ENCODE measurements around the gene ZNF423. TPM values are rescaled to one million over a fixed set of nuclear protein-coding genes. Genes with fewer than 3 reads are reported as not detected.

The ZNF423 gene
- total and polyA plus RNA-seq, 7 donors, result 2.3 to 30.7 (median 14.4) TPM

GRCh38 chr16:49663081-49664065 is 192.5 kb downstream of the ZNF423 start:
- peak in 1 of 4 donors; percentile 7 for ATAC-seq
- Histone ChIP-seq H3K4me1 (peaks cover 45% of the 10 kb centered on the region), H3K27me3 (ENCODE audit: insufficient read depth in 3 of 3, low read length in 2 of 3) (no peaks in the 10 kb centered on the region), H3K27ac (peak overlapping the region; percentile 41), H3K4me3 (peak overlapping the region; percentile 49), H3K36me3 (ENCODE audit: insufficient read depth in 1 of 2, low read depth in 1 of 2) (no peaks in the 10 kb centered on the region), H3K9me3 (no peaks in the 10 kb centered on the region)
- TF ChIP-seq, protein P1, sequence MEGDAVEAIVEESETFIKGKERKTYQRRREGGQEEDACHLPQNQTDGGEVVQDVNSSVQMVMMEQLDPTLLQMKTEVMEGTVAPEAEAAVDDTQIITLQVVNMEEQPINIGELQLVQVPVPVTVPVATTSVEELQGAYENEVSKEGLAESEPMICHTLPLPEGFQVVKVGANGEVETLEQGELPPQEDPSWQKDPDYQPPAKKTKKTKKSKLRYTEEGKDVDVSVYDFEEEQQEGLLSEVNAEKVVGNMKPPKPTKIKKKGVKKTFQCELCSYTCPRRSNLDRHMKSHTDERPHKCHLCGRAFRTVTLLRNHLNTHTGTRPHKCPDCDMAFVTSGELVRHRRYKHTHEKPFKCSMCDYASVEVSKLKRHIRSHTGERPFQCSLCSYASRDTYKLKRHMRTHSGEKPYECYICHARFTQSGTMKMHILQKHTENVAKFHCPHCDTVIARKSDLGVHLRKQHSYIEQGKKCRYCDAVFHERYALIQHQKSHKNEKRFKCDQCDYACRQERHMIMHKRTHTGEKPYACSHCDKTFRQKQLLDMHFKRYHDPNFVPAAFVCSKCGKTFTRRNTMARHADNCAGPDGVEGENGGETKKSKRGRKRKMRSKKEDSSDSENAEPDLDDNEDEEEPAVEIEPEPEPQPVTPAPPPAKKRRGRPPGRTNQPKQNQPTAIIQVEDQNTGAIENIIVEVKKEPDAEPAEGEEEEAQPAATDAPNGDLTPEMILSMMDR (IDR thresholded peaks at IDR 0.05), result no peak
- peak; percentile 45 to 71 for DNase-seq
- intact Hi-C loops (cut with DNase I), result no loop called here
- WGBS, 3 donors, result 21 to 43% (median 25%) methylated on average over 26 to 28 of the region's 28 CpGs

- Histone ChIP-seq H3K9me3 (no peaks in the 10 kb centered on the region), H3K4me1 (peaks cover 45% of the 10 kb centered on the region), H3K36me3 (ENCODE audit: insufficient read depth in 1 of 2, low read depth in 1 of 2) (no peaks in the 10 kb centered on the region), H3K27ac (no peak overlapping the region), H3K27me3 (ENCODE audit: insufficient read depth in 3 of 3, low read length in 2 of 3) (no peaks in the 10 kb centered on the region), H3K4me3 (no peak overlapping the region)
- 31 to 64% (median 41%) methylated on average over 4 of the region's 4 CpGs for WGBS, 3 donors
- DNase-seq, result peak in 1 of 2 donors; percentile 53
- TF ChIP-seq, protein P1 (IDR thresholded peaks at IDR 0.05), result no peak
- ATAC-seq, result peak in 2 of 4 donors; percentile 17 to 31
- intact Hi-C loops (cut with DNase I), result no loop called here
These were observed 193.3 kb downstream of the ZNF423 start for GRCh38 chr16:49662569-49662968.

DNA sequence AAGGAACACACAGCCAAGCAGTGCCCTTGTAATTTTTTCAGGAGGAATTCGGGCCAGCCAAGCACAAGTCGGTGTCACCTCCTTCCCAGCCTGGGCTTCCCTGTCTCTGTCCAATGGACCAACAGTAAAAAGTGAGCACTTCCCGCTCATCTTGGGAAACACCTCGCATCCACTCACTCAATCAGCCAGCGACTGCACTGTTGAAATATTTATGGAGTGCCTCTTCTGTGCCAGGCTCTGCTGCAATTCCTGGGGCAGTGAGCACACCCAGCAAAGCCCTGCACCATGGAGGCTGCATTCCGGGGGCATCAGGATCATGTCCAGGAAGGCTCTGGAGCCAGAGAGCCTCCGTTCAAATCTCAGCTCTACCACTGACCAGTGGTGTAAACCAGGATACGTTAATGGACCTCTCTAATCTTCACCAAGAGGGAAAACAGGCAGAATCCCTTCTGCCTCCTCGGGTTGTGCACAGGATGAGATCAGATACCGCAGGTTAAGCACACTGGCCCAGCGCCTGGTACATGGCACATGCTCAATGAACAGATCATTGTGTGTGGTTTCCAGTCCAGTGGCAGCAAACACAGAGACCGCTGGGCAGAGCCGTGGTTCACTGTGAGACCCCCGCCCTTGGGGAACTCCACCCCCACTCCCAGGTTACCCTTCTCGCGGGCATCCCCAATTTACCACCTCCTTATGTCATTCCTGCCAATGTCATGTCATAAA is 194.3 kb downstream of the ZNF423 start:
- no peak overlapping the region for H3K4me3 ChIP-seq
- DNase-seq (peak; percentile 64 to 85), ATAC-seq (peak; percentile 85 to 92 (median 87))
- intact Hi-C loops (cut with DNase I), result no loop called here
- no peaks in the 10 kb centered on the region for H3K36me3 ChIP-seq (ENCODE audit: insufficient read depth in 1 of 2, low read depth in 1 of 2)
- TF ChIP-seq, protein P1 (IDR thresholded peaks at IDR 0.05), result no peak
- H3K9me3 ChIP-seq, result no peaks in the 10 kb centered on the region
- H3K27ac ChIP-seq, result peak overlapping the region; percentile 64
- no peaks in the 10 kb centered on the region for H3K27me3 ChIP-seq (ENCODE audit: insufficient read depth in 3 of 3, low read length in 2 of 3)
- H3K4me1 ChIP-seq, result peaks cover 45% of the 10 kb centered on the region
- WGBS, 3 donors, result 38 to 51% (median 40%) methylated on average over 16 of the region's 16 CpGs

GRCh38 chr16:49660626-49661025 is 195.3 kb downstream of the ZNF423 start:
- no peak overlapping the region for H3K4me3 ChIP-seq
- H3K9me3 ChIP-seq, result no peaks in the 10 kb centered on the region
- no peaks in the 10 kb centered on the region for H3K36me3 ChIP-seq (ENCODE audit: insufficient read depth in 1 of 2, low read depth in 1 of 2)
- intact Hi-C loops (cut with DNase I), result no loop called here
- TF ChIP-seq, protein P1 (IDR thresholded peaks at IDR 0.05), result no peak
- H3K4me1 ChIP-seq, result peaks cover 42% of the 10 kb centered on the region
- H3K27me3 ChIP-seq (ENCODE audit: insufficient read depth in 3 of 3, low read length in 2 of 3), result no peaks in the 10 kb centered on the region
- no peak overlapping the region for H3K27ac ChIP-seq
- WGBS, 3 donors, result 88 to 95% (median 91%) methylated on average over 3 of the region's 3 CpGs
- ATAC-seq (no peak), DNase-seq (no peak)

Data from psoas muscle (tissue), 8 donors.